Liver (tissue), 3 donors: ENCODE measurements around the gene TMEM61.

ENCODE experiments used
- FOXA1 ChIP-seq: IDR thresholded peaks from 2 replicates; pipeline ENCODE4 v1.6.1; 2016; ENCODE audit warnings: antibody characterized with exemption
- FOXA2 ChIP-seq: IDR thresholded peaks from 2 replicates; pipeline ENCODE4 v1.6.1; 2016; ENCODE audit warnings: antibody characterized with exemption
- GABPA ChIP-seq, 2 donors: IDR thresholded peaks in 1 of 2; conservative IDR thresholded peaks in 1 of 2; 2 replicates each; pipeline ENCODE4 v1.6.1; 2016; ENCODE audit warnings: antibody characterized with exemption in 2 of 2, mild to moderate bottlenecking in 1 of 2, moderate library complexity in 1 of 2
- JUND ChIP-seq, 2 donors: IDR thresholded peaks; 2 replicates each; pipeline ENCODE4 v1.6.1; 2016; ENCODE audit warnings: antibody characterized with exemption in 2 of 2
- RAD21 ChIP-seq, 2 donors: IDR thresholded peaks; 2 replicates each; pipeline ENCODE4 v1.6.1; 2016; ENCODE audit warnings: antibody characterized with exemption in 2 of 2, mild to moderate bottlenecking in 2 of 2
- TAF1 ChIP-seq: conservative IDR thresholded peaks from 2 replicates; pipeline ENCODE4 v1.6.1; 2016; ENCODE audit warnings: antibody characterized with exemption, mild to moderate bottlenecking
- YY1 ChIP-seq: IDR thresholded peaks from 2 replicates; pipeline ENCODE4 v1.6.1; 2016; ENCODE audit warnings: antibody characterized with exemption, mild to moderate bottlenecking
- TF ChIP-seq, protein P1 (sequence below): fragments of 150-350 bp; IDR thresholded peaks from 2 replicates; pipeline ENCODE4 v1.5.1; 2017; ENCODE audit warnings: improper control_type of control experiment, low read depth, low read length; ENCODE audit not compliant: missing input control
- TF ChIP-seq, protein P2 (sequence below): IDR thresholded peaks from 2 replicates; pipeline ENCODE4 v1.6.1; 2016; ENCODE audit warnings: antibody characterized with exemption, mild to moderate bottlenecking
- TF ChIP-seq, protein P3 (sequence below): IDR thresholded peaks from 2 replicates; pipeline ENCODE4 v1.6.1; 2016; ENCODE audit warnings: antibody characterized with exemption
- TF ChIP-seq, protein P4 (sequence below): IDR thresholded peaks from 2 replicates; pipeline ENCODE4 v1.6.1; 2016; ENCODE audit warnings: antibody characterized with exemption
- donor health status: healthy.
- donor health status: healthy.

DNA sequence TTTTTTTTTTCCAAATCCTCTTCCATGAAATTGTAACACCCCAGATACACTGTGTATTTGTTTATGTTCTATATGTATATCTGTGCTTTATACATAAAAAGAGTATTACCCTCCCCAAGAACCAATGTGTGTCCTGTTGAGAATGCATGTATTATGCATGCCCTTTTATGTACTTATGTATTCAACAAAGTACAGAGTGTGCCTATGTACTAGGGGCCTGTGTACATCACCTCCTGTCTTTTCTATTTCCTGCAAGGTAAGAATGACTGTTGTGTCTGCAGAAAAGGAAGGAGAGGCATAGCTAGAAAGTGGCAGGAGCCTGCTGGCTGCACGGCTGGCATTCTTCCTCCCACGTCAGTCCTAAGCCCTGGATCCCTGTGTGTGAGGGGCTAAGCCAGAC is 7.0 kb downstream of the TMEM61 start:
- TF ChIP-seq, protein P1, sequence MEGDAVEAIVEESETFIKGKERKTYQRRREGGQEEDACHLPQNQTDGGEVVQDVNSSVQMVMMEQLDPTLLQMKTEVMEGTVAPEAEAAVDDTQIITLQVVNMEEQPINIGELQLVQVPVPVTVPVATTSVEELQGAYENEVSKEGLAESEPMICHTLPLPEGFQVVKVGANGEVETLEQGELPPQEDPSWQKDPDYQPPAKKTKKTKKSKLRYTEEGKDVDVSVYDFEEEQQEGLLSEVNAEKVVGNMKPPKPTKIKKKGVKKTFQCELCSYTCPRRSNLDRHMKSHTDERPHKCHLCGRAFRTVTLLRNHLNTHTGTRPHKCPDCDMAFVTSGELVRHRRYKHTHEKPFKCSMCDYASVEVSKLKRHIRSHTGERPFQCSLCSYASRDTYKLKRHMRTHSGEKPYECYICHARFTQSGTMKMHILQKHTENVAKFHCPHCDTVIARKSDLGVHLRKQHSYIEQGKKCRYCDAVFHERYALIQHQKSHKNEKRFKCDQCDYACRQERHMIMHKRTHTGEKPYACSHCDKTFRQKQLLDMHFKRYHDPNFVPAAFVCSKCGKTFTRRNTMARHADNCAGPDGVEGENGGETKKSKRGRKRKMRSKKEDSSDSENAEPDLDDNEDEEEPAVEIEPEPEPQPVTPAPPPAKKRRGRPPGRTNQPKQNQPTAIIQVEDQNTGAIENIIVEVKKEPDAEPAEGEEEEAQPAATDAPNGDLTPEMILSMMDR, result no peak
- TF ChIP-seq RAD21 (IDR thresholded peaks at IDR 0.05) (no peak), FOXA1 (no peak), FOXA2 (no peak), JUND (IDR thresholded peaks at IDR 0.05) (no peak), YY1 (no peak), GABPA (IDR thresholded peaks at IDR 0.05 in 1 of 2, conservative IDR thresholded peaks at IDR 0.05 in 1 of 2) (no peak), TAF1 (no peak)
- TF ChIP-seq, protein P2, sequence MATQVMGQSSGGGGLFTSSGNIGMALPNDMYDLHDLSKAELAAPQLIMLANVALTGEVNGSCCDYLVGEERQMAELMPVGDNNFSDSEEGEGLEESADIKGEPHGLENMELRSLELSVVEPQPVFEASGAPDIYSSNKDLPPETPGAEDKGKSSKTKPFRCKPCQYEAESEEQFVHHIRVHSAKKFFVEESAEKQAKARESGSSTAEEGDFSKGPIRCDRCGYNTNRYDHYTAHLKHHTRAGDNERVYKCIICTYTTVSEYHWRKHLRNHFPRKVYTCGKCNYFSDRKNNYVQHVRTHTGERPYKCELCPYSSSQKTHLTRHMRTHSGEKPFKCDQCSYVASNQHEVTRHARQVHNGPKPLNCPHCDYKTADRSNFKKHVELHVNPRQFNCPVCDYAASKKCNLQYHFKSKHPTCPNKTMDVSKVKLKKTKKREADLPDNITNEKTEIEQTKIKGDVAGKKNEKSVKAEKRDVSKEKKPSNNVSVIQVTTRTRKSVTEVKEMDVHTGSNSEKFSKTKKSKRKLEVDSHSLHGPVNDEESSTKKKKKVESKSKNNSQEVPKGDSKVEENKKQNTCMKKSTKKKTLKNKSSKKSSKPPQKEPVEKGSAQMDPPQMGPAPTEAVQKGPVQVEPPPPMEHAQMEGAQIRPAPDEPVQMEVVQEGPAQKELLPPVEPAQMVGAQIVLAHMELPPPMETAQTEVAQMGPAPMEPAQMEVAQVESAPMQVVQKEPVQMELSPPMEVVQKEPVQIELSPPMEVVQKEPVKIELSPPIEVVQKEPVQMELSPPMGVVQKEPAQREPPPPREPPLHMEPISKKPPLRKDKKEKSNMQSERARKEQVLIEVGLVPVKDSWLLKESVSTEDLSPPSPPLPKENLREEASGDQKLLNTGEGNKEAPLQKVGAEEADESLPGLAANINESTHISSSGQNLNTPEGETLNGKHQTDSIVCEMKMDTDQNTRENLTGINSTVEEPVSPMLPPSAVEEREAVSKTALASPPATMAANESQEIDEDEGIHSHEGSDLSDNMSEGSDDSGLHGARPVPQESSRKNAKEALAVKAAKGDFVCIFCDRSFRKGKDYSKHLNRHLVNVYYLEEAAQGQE, result no peak
- TF ChIP-seq, protein P3, sequence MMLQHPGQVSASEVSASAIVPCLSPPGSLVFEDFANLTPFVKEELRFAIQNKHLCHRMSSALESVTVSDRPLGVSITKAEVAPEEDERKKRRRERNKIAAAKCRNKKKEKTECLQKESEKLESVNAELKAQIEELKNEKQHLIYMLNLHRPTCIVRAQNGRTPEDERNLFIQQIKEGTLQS, result no peak
- TF ChIP-seq, protein P4, sequence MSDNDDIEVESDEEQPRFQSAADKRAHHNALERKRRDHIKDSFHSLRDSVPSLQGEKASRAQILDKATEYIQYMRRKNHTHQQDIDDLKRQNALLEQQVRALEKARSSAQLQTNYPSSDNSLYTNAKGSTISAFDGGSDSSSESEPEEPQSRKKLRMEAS, result no peak
